Heart left ventricle (tissue), 11 donors: ENCODE data around the gene SLC9A3. TPM values are rescaled to one million over a fixed set of nuclear protein-coding genes. Genes with fewer than 3 reads are reported as not detected.

Experiments used
- microRNA-seq, 4 donors: library from miRNA; unstranded; fragments of <30 nt; microRNA quantifications; one replicate each; pipeline versions ENCODE4 to v1.2.0, GENCODE V29; 2017 to 2020
- polyA plus RNA-seq, 2 donors: library from polyadenylated mRNA; stranded (reverse); fragments of 200-250 nt; gene quantifications; one replicate each; pipeline ENCODE4 v1.2.3, GENCODE V29; 2013
- total RNA-seq, 9 donors: library from RNA; depleted of rRNA in 2 of 9; stranded (reverse); fragments of >200 nt in 2 of 9; fragmentation: NEBNext Ultra II Directional in 3 of 9; extraction: Animal tissue kit (Norgen Biotek cat#: 25700) in 3 of 9; gene quantifications; one replicate each; pipeline versions ENCODE4 v1.1.0 to v1.2.4, GENCODE V29; 2016 to 2023
- donor health status: ischemic (EF 13 %, LVEDD 7.1; RV severe dilation, severe dysfunction).
- donor health status: healthy with polysubstance abuse.
- donor health status: DM: no; HTN: yes; CAD: no.
- donor health status: DM: no; HTN: no; CAD: no.
- donor health status: ischemic (EF 25% LVEDD 5.7; RV mildly dilated, moderate dysfunction).
- donor health status: healthy.
- donor health status: DM: yes; HTN: yes; CAD: no.
- donor health status: PGD.
- donor health status: nonischemic (EF 23%, LVEDD 6.1; RV moderate dilation, normal function).

SLC9A3 gene
- total and polyA plus RNA-seq, 11 donors: 0.50 to 3.8 (median 1.0) TPM

Small RNA genes within 50 kb of the gene (microRNA-seq; reads per million reads assigned to microRNA genes)
- gene MIR4456: 0 reads per million in 4 donors

Other genes with a start within 250 kb of the SLC9A3 start
- gene AHRR, start 202.7 kb downstream of the SLC9A3 start, total RNA-seq: under 1 TPM in 7 of 9 donors, not detected in 2; 0.12 to 0.69 (median 0.29) TPM
- gene AHRR, start 202.7 kb downstream of the SLC9A3 start, polyA plus RNA-seq: under 1 TPM; 0.11 to 0.12 TPM
- 10 to 100 TPM; 33.6 to 45.5 (median 42.8) TPM for gene EXOC3, start 81.3 kb downstream of the SLC9A3 start, total RNA-seq
- gene EXOC3, start 81.3 kb downstream of the SLC9A3 start, polyA plus RNA-seq: 10 to 100 TPM; 20.6 to 45.4 TPM
- 1 to 10 TPM in 7 of 9 donors, under 1 TPM in 2; 0.58 to 4.1 (median 1.5) TPM for gene CEP72, start 87.9 kb upstream of the SLC9A3 start, total RNA-seq
- 1 to 10 TPM; 1.6 to 1.7 TPM for gene CEP72, start 87.9 kb upstream of the SLC9A3 start, polyA plus RNA-seq
- gene TPPP, start 168.9 kb upstream of the SLC9A3 start, total RNA-seq: 10 to 100 TPM in 8 of 9 donors, 1 to 10 TPM in 1; 7.5 to 31.2 (median 15.8) TPM
- 10 to 100 TPM in 1 of 2 donors, 1 to 10 TPM in 1; 9.5 to 10.4 TPM for gene TPPP, start 168.9 kb upstream of the SLC9A3 start, polyA plus RNA-seq